ENCODE results near the gene ACTL7A.

DNA sequence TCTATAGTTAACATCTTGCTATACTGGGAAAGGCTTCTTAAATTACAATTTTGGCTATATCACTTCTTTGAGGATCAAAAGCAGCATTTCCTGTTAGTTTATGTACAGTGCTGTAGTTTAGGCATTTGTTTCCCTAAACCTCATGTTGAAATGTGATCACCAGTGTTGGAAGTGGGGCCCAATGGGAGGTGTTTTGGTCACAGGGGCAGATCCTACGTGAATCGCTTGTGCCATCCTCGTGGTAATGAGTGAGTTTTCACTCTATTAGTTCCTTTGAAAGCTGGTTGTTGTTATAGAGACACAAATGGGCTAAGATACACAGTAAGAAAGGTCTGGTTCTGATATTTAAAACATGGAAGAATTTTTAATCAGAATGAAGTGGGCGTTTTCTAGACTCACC is 5.8 kb downstream of the ACTL7A start:
- TF ChIP-seq POLR2A (IDR thresholded peaks at IDR 0.05): no peak
- TF ChIP-seq, protein P1, sequence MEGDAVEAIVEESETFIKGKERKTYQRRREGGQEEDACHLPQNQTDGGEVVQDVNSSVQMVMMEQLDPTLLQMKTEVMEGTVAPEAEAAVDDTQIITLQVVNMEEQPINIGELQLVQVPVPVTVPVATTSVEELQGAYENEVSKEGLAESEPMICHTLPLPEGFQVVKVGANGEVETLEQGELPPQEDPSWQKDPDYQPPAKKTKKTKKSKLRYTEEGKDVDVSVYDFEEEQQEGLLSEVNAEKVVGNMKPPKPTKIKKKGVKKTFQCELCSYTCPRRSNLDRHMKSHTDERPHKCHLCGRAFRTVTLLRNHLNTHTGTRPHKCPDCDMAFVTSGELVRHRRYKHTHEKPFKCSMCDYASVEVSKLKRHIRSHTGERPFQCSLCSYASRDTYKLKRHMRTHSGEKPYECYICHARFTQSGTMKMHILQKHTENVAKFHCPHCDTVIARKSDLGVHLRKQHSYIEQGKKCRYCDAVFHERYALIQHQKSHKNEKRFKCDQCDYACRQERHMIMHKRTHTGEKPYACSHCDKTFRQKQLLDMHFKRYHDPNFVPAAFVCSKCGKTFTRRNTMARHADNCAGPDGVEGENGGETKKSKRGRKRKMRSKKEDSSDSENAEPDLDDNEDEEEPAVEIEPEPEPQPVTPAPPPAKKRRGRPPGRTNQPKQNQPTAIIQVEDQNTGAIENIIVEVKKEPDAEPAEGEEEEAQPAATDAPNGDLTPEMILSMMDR (IDR thresholded peaks at IDR 0.05): no peak
